Measurements from ENCODE around the gene GPC6.
A peak's percentile ranks its signal among the peaks of the same experiment; 100 is the strongest.
"Not testable (repeated sequence)": the region's sequence is repeated elsewhere in the genome, so short reads cannot be mapped to it uniquely, and the experiment has no call there.

Gene GPC6

GRCh38 chr13:93472296-93472695 is 245.7 kb downstream of the GPC6 start:
- no peak overlapping the region for H3K27ac ChIP-seq
- DNase-seq (ENCODE audit: low read depth, low spot score), result no peak

GRCh38 chr13:93472814-93473296 is 246.2 kb downstream of the GPC6 start:
- DNase-seq (ENCODE audit: low read depth, low spot score), result no peak
- H3K27ac ChIP-seq, result no peak overlapping the region

- no peak for DNase-seq (ENCODE audit: low read depth, low spot score)
- no peak overlapping the region for H3K27ac ChIP-seq
Measured at GRCh38 chr13:93473441-93474270, 247.0 kb downstream of the GPC6 start.

- H3K27ac ChIP-seq, result no peak overlapping the region
- peak; percentile 43 for DNase-seq (ENCODE audit: low read depth, low spot score)
Measured at GRCh38 chr13:93476175-93476574, 249.6 kb downstream of the GPC6 start.

GRCh38 chr13:93477238-93477637 is 250.6 kb downstream of the GPC6 start:
- no peak for DNase-seq (ENCODE audit: low read depth, low spot score)

GRCh38 chr13:93480553-93481106 is 254.0 kb downstream of the GPC6 start:
- no peak for DNase-seq (ENCODE audit: low read depth, low spot score)
- H3K27ac ChIP-seq, result no peak overlapping the region

More at GRCh38 chr13:93477238-93477637, 250.6 kb downstream of the GPC6 start:
- H3K27ac ChIP-seq, result no peak overlapping the region

GRCh38 chr13:93496117-93496516 is 269.5 kb downstream of the GPC6 start:
- not testable (repeated sequence) for DNase-seq (ENCODE audit: low read depth, low spot score); H3K27ac ChIP-seq

GRCh38 chr13:93496985-93497673 is 270.5 kb downstream of the GPC6 start:
- H3K27ac ChIP-seq, result no peak overlapping the region
- no peak for DNase-seq (ENCODE audit: low read depth, low spot score)

- no peak overlapping the region for H3K27ac ChIP-seq
- no peak for DNase-seq (ENCODE audit: low read depth, low spot score)
Measured at GRCh38 chr13:93499991-93500390, 273.4 kb downstream of the GPC6 start.

GRCh38 chr13:93502071-93502470 is 275.5 kb downstream of the GPC6 start:
- no peak overlapping the region for H3K27ac ChIP-seq
- no peak for DNase-seq (ENCODE audit: low read depth, low spot score)

GRCh38 chr13:93502987-93503615 is 276.5 kb downstream of the GPC6 start:
- H3K27ac ChIP-seq, result no peak overlapping the region

GRCh38 chr13:93505104-93505952 is 278.7 kb downstream of the GPC6 start:
- H3K27ac ChIP-seq, result no peak overlapping the region
- no peak for DNase-seq (ENCODE audit: low read depth, low spot score)

More at GRCh38 chr13:93502987-93503615, 276.5 kb downstream of the GPC6 start:
- DNase-seq (ENCODE audit: low read depth, low spot score), result no peak

- no peak for DNase-seq (ENCODE audit: low read depth, low spot score)
Measured at GRCh38 chr13:93511011-93511410, 284.4 kb downstream of the GPC6 start.

GRCh38 chr13:93515267-93515666 is 288.7 kb downstream of the GPC6 start:
- H3K27ac ChIP-seq, result no peak overlapping the region
- DNase-seq (ENCODE audit: low read depth, low spot score), result no peak

More at GRCh38 chr13:93511011-93511410, 284.4 kb downstream of the GPC6 start:
- no peak overlapping the region for H3K27ac ChIP-seq

GRCh38 chr13:93517658-93518057 is 291.1 kb downstream of the GPC6 start:
- no peak overlapping the region for H3K27ac ChIP-seq
- DNase-seq (ENCODE audit: low read depth, low spot score), result no peak

GRCh38 chr13:93521307-93521706 is 294.7 kb downstream of the GPC6 start:
- no peak overlapping the region for H3K27ac ChIP-seq
- DNase-seq (ENCODE audit: low read depth, low spot score), result no peak

- no peak overlapping the region for H3K27ac ChIP-seq
- no peak for DNase-seq (ENCODE audit: low read depth, low spot score)
Measured at GRCh38 chr13:93522501-93522900, 295.9 kb downstream of the GPC6 start.

- DNase-seq (ENCODE audit: low read depth, low spot score), result no peak
- no peak overlapping the region for H3K27ac ChIP-seq
Measured at GRCh38 chr13:93525087-93525486, 298.5 kb downstream of the GPC6 start.

GRCh38 chr13:93527748-93528297 is 301.2 kb downstream of the GPC6 start:
- no peak for DNase-seq (ENCODE audit: low read depth, low spot score)
- no peak overlapping the region for H3K27ac ChIP-seq

Data from epithelial cell of prostate (primary cell).